Activated T-cell treated with anti-CD3 and anti-CD28 coated beads for 24 hours (primary cell): ENCODE data around the gene MYRIP.

Experiments used
- DNase-seq: peaks from one replicate; pipeline ENCODE4 v3.0.0-alpha.2; 2020; ENCODE audit warnings: low read depth

Gene MYRIP

DNA sequence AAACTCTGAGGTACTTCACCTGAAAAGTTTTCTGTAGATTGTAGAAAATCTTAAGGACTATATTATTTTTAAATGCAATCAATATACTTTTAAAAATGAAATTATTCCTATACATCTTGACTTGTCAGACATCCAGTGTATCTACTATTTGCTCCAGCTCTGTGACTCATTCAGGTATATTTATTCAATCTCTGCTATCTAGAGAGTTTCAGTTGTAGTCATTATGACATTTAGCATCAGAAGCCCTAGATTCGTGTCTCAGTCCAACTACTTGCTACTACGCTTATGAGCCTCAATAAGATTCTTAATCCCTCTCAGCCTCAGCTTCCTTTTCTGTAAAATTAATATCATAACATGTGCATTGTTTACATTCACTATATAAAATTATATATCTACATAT, 477.8 kb downstream of the MYRIP start:
- no peak for DNase-seq

DNA sequence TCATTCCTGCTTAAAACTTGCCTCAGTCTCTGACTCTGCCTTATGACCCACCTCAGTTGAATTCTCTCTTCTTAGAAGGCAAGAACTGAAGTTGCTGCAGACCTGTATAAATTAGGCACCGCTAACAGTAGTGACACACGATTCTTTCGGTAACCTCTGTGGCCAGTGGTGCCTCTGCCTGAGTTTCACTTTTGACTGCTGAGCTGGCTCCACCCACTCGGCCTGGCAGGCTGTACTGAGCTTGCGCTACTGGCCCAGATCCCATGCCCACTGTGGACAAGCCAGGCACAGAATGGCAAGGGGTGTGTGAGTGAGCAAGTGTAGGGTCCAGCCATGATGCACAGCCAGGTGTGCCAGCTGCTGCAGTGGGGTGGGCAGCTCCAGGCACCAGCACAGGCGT, 481.0 kb downstream of the MYRIP start:
- DNase-seq = no peak

DNA sequence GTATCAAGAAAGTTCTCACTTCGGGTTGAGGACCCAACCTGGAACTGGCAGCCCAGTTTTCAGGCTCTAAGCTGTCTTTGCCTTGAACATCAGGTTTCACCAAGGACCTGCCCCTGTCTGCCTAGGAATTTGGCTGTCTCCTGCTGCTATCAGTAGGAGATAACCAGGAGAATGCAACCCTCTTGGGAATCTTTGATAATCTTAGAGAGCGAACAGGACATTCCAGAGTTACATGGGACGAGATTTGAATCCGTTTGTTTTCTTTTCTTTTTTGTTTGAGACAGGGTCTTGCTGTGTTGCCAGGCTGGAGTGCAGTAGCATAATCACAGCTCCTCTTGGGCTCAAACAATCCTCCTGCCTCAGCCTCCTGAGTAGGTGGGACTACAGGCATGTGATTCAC, 482.1 kb downstream of the MYRIP start:
- no peak for DNase-seq

DNA sequence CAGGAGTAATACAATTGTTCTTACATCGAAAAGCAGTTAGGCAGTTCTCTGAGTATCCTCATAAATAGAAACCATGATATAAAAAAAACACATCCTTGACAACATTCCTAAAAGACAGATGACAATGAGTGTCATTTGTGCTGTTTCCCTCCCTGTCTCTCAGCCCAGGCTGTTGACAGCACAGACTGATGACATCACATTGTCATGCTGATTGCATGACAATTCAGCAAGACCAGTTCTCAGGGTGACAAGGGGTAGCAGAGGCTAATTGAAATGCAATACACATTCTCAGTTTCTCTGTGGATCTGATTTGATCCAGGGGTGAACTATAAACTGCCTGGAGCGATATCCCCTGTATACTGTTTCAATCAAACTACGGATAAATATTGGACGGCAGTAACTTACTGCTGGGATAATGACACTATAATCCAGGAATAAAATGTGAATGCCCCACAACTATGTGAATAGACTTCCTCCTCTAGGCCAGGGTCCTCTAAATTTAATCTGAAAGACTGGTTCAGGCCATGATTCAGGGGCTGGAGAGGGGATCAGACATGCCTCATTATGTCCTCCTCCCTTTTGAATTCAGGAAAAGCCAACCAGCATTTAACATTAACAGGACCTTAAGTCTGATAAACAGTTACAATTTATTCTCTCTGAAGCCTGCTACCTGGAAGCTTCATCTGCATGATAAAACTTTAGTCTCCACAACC, 483.4 kb downstream of the MYRIP start:
- no peak for DNase-seq

DNA sequence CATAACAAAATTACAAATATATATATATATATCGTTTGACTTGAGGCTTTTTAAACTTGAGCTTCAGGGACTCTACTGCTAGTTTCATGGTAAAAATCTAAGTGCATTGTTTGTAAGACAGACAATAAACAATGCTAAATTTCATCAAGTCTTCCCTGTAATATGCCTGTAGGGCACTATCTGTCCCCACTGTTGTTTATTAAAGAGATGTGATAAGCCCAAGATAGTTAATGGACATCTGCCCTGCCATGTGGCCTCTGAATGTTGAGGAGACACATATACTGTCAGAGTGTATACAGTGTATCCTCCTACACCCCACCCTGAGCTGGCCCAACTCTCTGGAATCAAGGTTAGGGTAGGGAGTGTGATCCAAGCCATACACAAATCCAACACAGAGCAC, 485.0 kb downstream of the MYRIP start:
- DNase-seq = no peak

DNA sequence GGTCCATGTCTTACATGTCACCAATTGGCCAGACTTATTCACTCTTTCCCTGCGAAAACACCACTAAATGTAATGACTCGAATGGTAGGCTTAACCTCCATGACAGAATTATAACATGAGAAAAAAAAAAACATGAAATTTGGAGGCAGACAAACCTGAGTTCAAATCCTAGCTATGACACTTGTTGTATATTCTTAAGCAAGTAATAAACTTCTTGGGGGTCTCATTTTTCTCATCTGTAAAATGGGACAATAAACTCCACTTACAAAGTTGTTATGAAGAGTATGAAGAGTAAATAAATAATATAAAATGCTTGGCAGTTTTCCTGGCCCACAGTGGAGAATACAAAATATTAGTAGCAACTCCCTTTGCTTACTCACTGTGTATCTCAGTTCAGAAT, 488.7 kb downstream of the MYRIP start:
- no peak for DNase-seq

DNA sequence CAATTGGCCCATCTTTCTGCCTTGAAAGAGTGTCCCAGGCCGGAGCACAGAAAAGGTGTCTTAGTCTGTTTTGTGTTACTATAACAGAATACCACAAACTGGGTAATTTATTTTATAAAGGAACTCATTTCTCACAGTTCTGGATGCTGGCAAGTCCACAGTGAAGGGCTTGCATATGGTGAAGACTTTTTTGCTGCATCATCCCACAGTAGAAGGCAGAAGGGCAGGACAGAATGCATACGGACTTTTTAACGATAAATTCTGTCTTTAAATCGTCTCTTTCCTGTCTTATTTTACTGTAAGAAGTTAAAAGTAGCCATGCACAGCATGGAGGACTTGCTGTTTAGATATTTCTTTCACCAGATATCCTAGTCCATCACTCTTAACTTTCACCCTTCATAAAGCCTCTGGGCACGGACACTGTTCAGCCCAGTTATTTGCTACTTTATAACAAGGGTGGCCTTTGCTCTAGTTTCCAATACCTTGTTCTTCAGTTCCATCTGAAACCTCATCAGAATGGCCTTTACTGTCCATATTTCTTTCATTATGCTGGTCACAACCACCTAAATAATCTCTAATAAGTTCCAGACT, 489.8 kb downstream of the MYRIP start:
- no peak for DNase-seq

DNA sequence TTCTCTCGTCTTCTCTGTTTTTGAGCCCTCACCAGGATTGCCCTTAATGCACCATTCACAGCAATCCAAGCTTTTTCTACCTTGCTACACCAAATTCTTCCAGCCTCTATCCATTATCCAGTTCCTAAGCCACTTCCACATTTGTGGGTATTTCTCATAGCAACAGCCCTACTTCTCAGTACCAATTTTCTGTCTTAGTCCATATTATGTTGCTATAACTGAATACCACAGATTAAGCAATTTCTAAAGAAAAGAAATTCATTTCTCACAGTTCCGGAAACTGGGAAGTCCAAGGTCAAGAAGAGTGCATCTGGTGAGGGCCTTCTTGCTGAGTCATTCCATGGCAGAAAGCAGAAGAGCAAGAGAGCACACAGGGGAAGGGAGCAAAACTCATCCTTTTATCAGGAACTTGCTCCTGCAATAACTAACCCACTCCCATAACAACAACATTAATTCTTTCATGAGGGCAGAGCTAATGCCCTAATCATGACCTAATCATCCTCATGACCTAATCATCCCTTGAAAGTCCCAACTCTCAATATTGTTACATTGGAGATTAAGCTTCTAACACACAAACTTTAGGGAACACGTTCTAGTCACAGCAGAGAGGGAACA, 490.4 kb downstream of the MYRIP start:
- DNase-seq = no peak

DNA sequence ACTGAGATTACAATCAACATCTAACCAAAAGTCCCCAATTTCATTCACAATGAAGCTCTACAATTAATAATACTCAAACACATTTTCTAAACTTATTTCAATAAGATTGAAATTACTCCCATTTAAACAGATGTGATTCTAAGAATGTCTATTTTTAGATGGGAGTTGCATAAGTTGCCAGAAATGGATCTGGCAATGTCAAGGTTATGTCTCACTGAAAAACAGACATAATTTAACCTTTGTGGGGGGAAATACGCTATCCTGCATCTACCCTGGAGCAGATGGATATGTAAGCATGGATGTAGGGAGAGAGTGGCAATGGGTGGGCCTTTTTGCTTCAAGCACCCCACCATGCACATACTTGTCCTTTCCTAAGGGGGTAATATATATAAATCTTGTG, 493.4 kb downstream of the MYRIP start:
- no peak for DNase-seq

DNA sequence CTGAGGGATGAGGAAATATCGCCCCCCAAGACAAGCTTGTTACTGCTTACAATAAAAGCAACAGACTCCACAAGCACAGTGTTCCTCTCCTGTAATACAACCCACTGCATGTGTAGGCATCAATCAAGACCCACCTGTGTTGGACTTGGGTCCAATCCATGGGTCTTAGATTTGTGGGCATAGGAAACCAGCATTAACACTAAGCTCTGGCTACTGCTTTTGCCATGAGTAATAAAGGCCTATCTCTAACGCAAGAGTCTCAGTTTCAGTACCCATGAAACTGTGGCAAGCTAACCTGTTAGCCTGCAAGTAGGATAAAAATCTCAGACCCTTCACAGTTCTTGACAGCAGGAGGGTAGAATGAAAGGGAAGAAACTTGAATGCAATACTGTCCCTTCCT, 494.9 kb downstream of the MYRIP start:
- DNase-seq = no peak

DNA sequence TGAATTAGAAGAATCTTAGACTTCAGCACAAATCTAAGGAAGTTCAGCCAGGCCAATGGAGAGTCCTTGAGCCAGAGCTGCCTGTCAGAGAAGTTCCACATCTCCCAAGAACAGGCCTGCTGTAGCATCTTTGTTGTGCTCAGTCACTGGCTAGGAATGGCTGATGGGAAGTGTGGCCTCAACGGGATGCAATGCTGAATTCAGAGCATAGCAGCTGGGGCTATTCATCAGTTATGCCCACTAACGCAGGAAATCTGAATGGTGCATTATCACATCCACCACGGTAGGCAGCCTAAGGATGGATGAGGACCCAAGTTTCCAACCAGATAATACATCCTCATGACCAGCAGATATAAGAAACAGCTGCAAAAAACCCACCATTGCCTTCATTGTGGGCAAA, 496.9 kb downstream of the MYRIP start:
- DNase-seq = no peak

DNA sequence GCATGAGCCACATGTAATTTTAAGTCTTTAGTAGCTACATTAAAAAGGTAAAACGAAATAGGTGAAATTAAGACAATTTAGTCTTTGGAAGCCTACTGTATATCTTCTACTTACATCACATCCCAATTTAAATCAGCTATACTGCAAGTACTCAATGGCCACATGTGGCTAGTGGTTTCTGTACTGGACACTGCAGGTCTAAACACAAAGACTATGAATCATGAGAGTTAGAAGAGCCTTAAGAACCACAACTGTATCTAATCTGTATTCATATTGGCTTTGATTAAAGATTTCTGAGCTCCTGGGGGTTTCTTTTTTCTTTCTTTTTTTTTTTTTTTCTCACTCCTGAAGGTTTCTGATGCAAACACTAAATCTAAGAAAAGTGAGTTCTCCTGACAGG, 497.8 kb downstream of the MYRIP start:
- no peak for DNase-seq

DNA sequence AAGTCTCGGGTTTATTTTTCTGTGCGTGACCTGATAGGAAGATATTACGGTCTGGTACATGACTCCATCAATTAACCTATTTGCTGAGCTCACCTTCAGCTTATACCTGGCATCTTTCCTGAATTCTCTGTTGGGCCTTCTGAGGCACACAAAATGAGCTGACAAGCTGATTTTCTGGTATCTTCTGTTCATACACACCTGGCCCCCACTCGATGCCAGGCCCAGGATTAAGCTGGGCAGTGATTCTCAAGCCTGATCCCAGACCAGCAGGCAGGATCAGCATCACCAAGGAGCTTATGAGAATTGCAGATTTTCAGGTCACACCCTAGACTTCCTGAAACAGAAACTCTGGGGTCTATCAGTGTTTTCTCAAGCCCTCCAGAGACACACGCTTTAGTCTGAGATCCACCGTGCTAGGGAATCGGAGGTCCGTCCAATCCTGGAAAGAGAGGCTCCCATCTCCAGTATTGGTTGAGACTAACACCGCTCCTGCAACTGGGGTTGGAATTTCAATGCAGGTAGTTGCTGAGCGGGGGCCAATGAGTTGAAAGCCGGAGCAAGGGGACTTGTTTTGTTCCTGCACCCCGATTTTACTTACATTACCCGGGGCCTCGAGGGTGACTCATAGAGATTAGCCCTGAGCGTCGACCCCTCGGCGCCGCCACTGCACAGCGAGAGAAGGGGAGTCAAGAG, 499.5 kb downstream of the MYRIP start:
- DNase-seq = no peak

DNA sequence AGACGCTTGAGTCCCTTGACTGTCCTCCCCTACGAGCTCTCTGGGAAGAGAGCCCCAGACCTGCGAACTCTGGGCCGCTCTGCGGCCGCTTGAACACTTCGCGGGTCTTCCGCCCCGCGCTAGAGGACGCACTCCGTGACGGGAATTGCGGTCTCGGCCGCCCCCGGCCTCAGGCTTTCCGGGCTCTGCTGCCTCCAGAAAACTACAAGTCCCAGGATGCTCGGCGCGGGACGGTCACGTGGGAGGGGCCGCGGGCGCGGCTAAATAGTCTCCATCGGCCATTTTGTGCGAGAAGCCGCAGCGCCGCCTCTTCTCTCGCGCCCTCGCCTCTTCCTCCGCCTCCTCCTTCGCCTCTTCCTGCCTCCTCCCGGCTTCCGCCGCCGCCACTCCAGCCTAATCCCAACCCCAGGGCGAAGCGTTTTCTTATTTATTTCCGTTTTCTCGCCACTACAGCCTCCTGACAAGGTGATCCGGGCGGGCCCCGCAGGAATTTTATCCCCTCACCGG, 500.1 kb downstream of the MYRIP start, which contains the start of gene EIF1B:
EIF1B (plus strand) TSS at position 290 of the 507 bp plus-strand sequence. CDS start 235 bp downstream, outside the sequence.
- peak; percentile 98 for DNase-seq
